ENCODE measurements around the gene CEP295NL. TPM values are rescaled to one million over a fixed set of nuclear protein-coding genes. Genes with fewer than 3 reads are reported as not detected.

Gene CEP295NL
- total and polyA plus RNA-seq, 2 of the 13 experiments (the other 11 are each of a cell fraction or from before 2014, with no cell fraction given), result not detected

DNA sequence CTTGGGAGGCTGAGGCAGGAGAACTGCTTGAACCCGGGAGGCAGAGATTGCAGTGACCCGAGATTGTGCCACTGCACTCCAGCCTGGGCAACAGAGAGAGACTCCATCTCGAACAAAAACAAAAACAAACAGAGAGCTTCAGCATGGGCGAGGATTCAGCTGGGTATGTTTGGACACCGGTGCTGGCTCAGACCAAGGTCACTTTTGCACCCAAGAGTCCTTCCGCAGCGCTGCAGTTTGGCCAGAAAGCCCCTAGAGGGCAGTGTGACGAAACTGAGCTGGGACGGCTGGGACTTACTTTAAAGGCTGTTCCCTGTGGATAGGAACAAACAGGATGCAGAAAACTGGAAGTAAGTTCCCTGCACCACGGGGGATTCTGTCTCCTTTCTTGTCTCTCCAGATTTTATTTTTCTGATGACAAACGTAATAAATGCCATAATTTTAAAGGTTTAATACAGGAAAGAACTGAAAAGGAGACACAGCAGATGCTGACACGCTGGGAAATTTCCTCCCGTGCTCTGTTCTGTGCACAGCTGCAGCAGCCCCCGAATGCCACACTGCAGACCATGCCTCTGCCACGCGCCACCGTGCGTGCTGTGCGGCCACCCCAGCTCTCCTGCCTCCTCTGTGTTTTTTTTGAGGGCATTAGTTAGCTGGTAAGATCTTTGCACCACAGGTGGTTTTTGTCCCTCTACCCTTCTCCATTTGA, 37.2 kb downstream of the CEP295NL start:
- 37% methylated on average over 19 of the region's 19 CpGs for WGBS (ENCODE audit: low lambda C conversion rate)
- in situ Hi-C loops (cut with HindIII; ENCODE audit: extremely low pct_ligation_motif_present, low pct_unique_long_range_greater_than_20kb) (no loop called here), intact Hi-C loops (cut with micrococcal nuclease; ENCODE audit: unreplicated experiment) (loop anchor here (1.0 to 5.0 kb wide), 4 partner anchors 17 to 105 kb away; no protein-coding TSS in a partner anchor)
- peak; percentile 95 for ATAC-seq
- Histone ChIP-seq H3K4me2 (ENCODE audit: low read depth, low read length) (peak overlapping the region; percentile 50), H3K4me3 (replicated peaks in 1 of 3; ENCODE audit: insufficient read depth in 1 of 3, low read depth in 2 of 3, low read length in 3 of 3) (no peak overlapping the region), H4K20me1 (ENCODE audit: insufficient read depth, low read length) (no peaks in the 10 kb centered on the region), H3K79me2 (ENCODE audit: insufficient read depth, low read length) (no peaks in the 10 kb centered on the region), H3K9ac (ENCODE audit: insufficient read depth, low read depth, low read length) (no peak overlapping the region), H3K27me3 (ENCODE audit: control insufficient read depth in 1 of 2, insufficient read depth in 2 of 2, low read length in 2 of 2) (no peaks in the 10 kb centered on the region), H3K9me3 (ENCODE audit: low read length) (no peaks in the 10 kb centered on the region), H3K27ac (ENCODE audit: extremely low read length, insufficient read depth, low read length) (no peak overlapping the region), H3K4me1 (ENCODE audit: insufficient read depth, low read length) (peaks cover 15% of the 10 kb centered on the region), H2AFZ (ENCODE audit: low read length) (no peak overlapping the region), H3K36me3 (replicated peaks in 1 of 2; ENCODE audit: control insufficient read depth in 1 of 2, insufficient read depth in 2 of 2, low read length in 2 of 2) (peaks cover 5 to 13% of the 10 kb centered on the region in 2 experiments; a peak in 3 of 5 replicates)
- POLR2A ChIA-PET, result interaction anchor here (0.7 to 2.3 kb wide), 19 partner anchors 10 to 161 kb away, joined by 3 to 18 read pairs (median 4); partner anchors contain the start of genes CANT1, LGALS3BP and USP36
- no TSS peak for BruUV-seq (replicated peaks)
- CTCF ChIA-PET (ENCODE audit: low intra/inter-chr PET ratio, low total read pairs), result interaction anchor here (0.6 to 2.1 kb wide), 2 partner anchors 58 to 105 kb away, joined by 3 to 35 read pairs; no protein-coding TSS in a partner anchor
- DNase-seq (ENCODE audit: low spot score), result peak; percentile 87
- peak; percentile 98 for FAIRE-seq
- TF ChIP-seq U2AF2 (IDR thresholded peaks at IDR 0.05; ENCODE audit: low read depth, low read length), result no peak
- TF ChIP-seq ZSCAN21 (CRISPR knock-in tag; IDR thresholded peaks at IDR 0.05; ENCODE audit: borderline replicate concordance), result no peak; the same call in 1 of the 2 replicates
- TF ChIP-seq, protein P1, sequence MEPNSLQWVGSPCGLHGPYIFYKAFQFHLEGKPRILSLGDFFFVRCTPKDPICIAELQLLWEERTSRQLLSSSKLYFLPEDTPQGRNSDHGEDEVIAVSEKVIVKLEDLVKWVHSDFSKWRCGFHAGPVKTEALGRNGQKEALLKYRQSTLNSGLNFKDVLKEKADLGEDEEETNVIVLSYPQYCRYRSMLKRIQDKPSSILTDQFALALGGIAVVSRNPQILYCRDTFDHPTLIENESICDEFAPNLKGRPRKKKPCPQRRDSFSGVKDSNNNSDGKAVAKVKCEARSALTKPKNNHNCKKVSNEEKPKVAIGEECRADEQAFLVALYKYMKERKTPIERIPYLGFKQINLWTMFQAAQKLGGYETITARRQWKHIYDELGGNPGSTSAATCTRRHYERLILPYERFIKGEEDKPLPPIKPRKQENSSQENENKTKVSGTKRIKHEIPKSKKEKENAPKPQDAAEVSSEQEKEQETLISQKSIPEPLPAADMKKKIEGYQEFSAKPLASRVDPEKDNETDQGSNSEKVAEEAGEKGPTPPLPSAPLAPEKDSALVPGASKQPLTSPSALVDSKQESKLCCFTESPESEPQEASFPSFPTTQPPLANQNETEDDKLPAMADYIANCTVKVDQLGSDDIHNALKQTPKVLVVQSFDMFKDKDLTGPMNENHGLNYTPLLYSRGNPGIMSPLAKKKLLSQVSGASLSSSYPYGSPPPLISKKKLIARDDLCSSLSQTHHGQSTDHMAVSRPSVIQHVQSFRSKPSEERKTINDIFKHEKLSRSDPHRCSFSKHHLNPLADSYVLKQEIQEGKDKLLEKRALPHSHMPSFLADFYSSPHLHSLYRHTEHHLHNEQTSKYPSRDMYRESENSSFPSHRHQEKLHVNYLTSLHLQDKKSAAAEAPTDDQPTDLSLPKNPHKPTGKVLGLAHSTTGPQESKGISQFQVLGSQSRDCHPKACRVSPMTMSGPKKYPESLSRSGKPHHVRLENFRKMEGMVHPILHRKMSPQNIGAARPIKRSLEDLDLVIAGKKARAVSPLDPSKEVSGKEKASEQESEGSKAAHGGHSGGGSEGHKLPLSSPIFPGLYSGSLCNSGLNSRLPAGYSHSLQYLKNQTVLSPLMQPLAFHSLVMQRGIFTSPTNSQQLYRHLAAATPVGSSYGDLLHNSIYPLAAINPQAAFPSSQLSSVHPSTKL (CRISPR knock-in tag; IDR thresholded peaks at IDR 0.05), result peak; percentile 52; the same call in 1 of the 2 replicates
- no peak for TF ChIP-seq KDM1A (CRISPR knock-in tag; IDR thresholded peaks at IDR 0.05)
- TF ChIP-seq, protein P2, sequence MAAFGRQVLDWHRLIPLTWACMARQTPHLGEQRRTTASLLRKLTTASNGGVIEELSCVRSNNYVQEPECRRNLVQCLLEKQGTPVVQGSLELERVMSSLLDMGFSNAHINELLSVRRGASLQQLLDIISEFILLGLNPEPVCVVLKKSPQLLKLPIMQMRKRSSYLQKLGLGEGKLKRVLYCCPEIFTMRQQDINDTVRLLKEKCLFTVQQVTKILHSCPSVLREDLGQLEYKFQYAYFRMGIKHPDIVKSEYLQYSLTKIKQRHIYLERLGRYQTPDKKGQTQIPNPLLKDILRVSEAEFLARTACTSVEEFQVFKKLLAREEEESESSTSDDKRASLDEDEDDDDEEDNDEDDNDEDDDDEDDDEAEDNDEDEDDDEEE (CRISPR knock-in tag; IDR thresholded peaks at IDR 0.05), result no peak
- TF ChIP-seq RBAK (CRISPR knock-in tag; IDR thresholded peaks at IDR 0.05), result no peak
- TF ChIP-seq PPARG (CRISPR knock-in tag; conservative IDR thresholded peaks at IDR 0.05), result no peak
- TF ChIP-seq ZNF878 (CRISPR knock-in tag; IDR thresholded peaks at IDR 0.05), result no peak; the same call in 1 of the 2 replicates
- TF ChIP-seq ZSCAN20 (CRISPR knock-in tag; IDR thresholded peaks at IDR 0.05; ENCODE audit: borderline replicate concordance), result 0 out of 2 replicates have a peak, but pooled peaks have one; percentile 65
- TF ChIP-seq ZNF709 (CRISPR knock-in tag; IDR thresholded peaks at IDR 0.05), result 0 out of 2 replicates have a peak, but pooled peaks have one; percentile 48
- TF ChIP-seq NFE2L2 (IDR thresholded peaks at IDR 0.05; ENCODE audit: low read length), result no peak
- TF ChIP-seq ZBTB37 (CRISPR knock-in tag; IDR thresholded peaks at IDR 0.05), result no peak
- TF ChIP-seq, protein P3, sequence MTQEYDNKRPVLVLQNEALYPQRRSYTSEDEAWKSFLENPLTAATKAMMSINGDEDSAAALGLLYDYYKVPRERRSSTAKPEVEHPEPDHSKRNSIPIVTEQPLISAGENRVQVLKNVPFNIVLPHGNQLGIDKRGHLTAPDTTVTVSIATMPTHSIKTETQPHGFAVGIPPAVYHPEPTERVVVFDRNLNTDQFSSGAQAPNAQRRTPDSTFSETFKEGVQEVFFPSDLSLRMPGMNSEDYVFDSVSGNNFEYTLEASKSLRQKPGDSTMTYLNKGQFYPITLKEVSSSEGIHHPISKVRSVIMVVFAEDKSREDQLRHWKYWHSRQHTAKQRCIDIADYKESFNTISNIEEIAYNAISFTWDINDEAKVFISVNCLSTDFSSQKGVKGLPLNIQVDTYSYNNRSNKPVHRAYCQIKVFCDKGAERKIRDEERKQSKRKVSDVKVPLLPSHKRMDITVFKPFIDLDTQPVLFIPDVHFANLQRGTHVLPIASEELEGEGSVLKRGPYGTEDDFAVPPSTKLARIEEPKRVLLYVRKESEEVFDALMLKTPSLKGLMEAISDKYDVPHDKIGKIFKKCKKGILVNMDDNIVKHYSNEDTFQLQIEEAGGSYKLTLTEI (CRISPR knock-in tag; conservative IDR thresholded peaks at IDR 0.05), result no peak
- 0 out of 2 replicates have a peak, but pooled peaks have one; percentile 46 for TF ChIP-seq ZNF232 (CRISPR knock-in tag; IDR thresholded peaks at IDR 0.05; ENCODE audit: borderline replicate concordance)
- TF ChIP-seq KAT7 (CRISPR knock-in tag; IDR thresholded peaks at IDR 0.05; ENCODE audit: borderline replicate concordance), result no peak

Measured in HepG2 (cell line).